ENCODE measurements around the gene GPR176. TPM values are rescaled to one million over a fixed set of nuclear protein-coding genes. Genes with fewer than 3 reads are reported as not detected.
A peak's percentile ranks its signal among the peaks of the same experiment; 100 is the strongest.

The GPR176 gene
- total RNA-seq, 1 donor from 2014 or later: 35.4 TPM

- H3K9ac ChIP-seq (ENCODE audit: low read length): peak overlapping the region; percentile 95
- H3K4me3 ChIP-seq (ENCODE audit: insufficient read depth, low read depth, low read length): peak overlapping the region; percentile 81
- H3K27me3 ChIP-seq (ENCODE audit: insufficient read depth, low read length): no peaks in the 10 kb centered on the region
- Mint-ChIP-seq H3K4me1 (ENCODE audit: low read depth, unreplicated experiment) (peaks cover 13% of the 10 kb centered on the region), H3K27ac (ENCODE audit: unreplicated experiment) (peak overlapping the region; percentile 93), H3K27me3 (ENCODE audit: low read depth, unreplicated experiment) (no peaks in the 10 kb centered on the region), H3K9me3 (ENCODE audit: unreplicated experiment) (no peaks in the 10 kb centered on the region), H3K4me3 (ENCODE audit: unreplicated experiment) (peak overlapping the region; percentile 97), H3K36me3 (ENCODE audit: low read depth, unreplicated experiment) (peaks cover 3% of the 10 kb centered on the region)
- TF ChIP-seq CTCF (IDR thresholded peaks at IDR 0.05; ENCODE audit: insufficient read depth, low read depth, low read length): no peak
- no peak for TF ChIP-seq EZH2 (IDR thresholded peaks at IDR 0.05; ENCODE audit: insufficient read depth, low read length)
- no peaks in the 10 kb centered on the region for H3K9me3 ChIP-seq (ENCODE audit: insufficient read depth, low read depth, low read length)
- H3K4me1 ChIP-seq (ENCODE audit: insufficient read depth, low read length): peaks cover 6% of the 10 kb centered on the region
- H4K20me1 ChIP-seq (ENCODE audit: insufficient read depth, low read length): no peaks in the 10 kb centered on the region
- H3K36me3 ChIP-seq (ENCODE audit: insufficient read depth, low read length): peaks cover 5% of the 10 kb centered on the region
- H3K4me2 ChIP-seq (ENCODE audit: low read length): peak overlapping the region; percentile 89
- peaks cover 63% of the 10 kb centered on the region for H3K79me2 ChIP-seq (ENCODE audit: insufficient read depth, low read length)
- FAIRE-seq: peak; percentile 89
- peak overlapping the region; percentile 96 for H3K27ac ChIP-seq (ENCODE audit: low read depth, low read length)
- no peak overlapping the region for H2AFZ ChIP-seq (ENCODE audit: low read depth, low read length)
- peak; percentile 92 for DNase-seq (ENCODE audit: low read depth)
These were observed 1.2 kb downstream of the GPR176 start for GRCh38 chr15:39918688-39919385.

DNA sequence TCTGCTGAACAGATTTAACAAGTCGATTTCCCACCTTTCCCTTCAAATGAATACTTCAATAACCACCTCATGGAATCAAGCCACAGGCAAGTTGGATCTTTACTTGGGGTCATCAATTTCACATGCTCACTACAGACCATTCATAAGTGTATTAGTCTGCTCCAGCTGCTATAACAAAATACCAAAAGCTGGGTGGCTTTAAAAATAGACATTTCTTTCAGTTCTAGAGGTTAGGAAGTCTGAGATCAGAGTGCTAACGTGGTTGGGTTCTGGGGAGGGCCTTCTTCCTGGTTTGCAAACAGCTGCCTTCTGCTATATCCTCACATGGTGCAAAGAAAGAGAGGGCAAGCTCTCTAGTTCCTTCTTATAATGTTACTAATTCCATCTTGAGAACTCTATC, 5.1 kb downstream of the GPR176 start:
- Histone ChIP-seq H2AFZ (ENCODE audit: low read depth, low read length) (no peak overlapping the region), H3K9ac (ENCODE audit: low read length) (no peak overlapping the region), H3K4me1 (ENCODE audit: insufficient read depth, low read length) (no peaks in the 10 kb centered on the region), H3K36me3 (ENCODE audit: insufficient read depth, low read length) (peaks cover 5% of the 10 kb centered on the region), H3K79me2 (ENCODE audit: insufficient read depth, low read length) (peaks cover 95% of the 10 kb centered on the region), H3K4me2 (ENCODE audit: low read length) (no peak overlapping the region), H4K20me1 (ENCODE audit: insufficient read depth, low read length) (peaks cover 9% of the 10 kb centered on the region), H3K27ac (ENCODE audit: low read depth, low read length) (no peak overlapping the region), H3K4me3 (ENCODE audit: insufficient read depth, low read depth, low read length) (no peak overlapping the region), H3K9me3 (ENCODE audit: insufficient read depth, low read depth, low read length) (no peaks in the 10 kb centered on the region), H3K27me3 (ENCODE audit: insufficient read depth, low read length) (no peaks in the 10 kb centered on the region)
- peaks cover 2% of the 10 kb centered on the region for H3K4me1 Mint-ChIP-seq (ENCODE audit: low read depth, unreplicated experiment)
- H3K36me3 Mint-ChIP-seq (ENCODE audit: low read depth, unreplicated experiment): peaks cover 3% of the 10 kb centered on the region
- H3K27me3 Mint-ChIP-seq (ENCODE audit: low read depth, unreplicated experiment): no peaks in the 10 kb centered on the region
- H3K9me3 Mint-ChIP-seq (ENCODE audit: unreplicated experiment): peaks cover 3% of the 10 kb centered on the region
- DNase-seq (ENCODE audit: low read depth) (no peak), FAIRE-seq (no peak)
- TF ChIP-seq EZH2 (IDR thresholded peaks at IDR 0.05; ENCODE audit: insufficient read depth, low read length) (no peak), CTCF (IDR thresholded peaks at IDR 0.05; ENCODE audit: insufficient read depth, low read depth, low read length) (no peak)
- no peak overlapping the region for H3K4me3 Mint-ChIP-seq (ENCODE audit: unreplicated experiment)
- no peak overlapping the region for H3K27ac Mint-ChIP-seq (ENCODE audit: unreplicated experiment)

- Histone ChIP-seq H3K79me2 (ENCODE audit: insufficient read depth, low read length) (peaks cover 90% of the 10 kb centered on the region), H3K27me3 (ENCODE audit: insufficient read depth, low read length) (no peaks in the 10 kb centered on the region), H3K4me2 (ENCODE audit: low read length) (peak overlapping the region; percentile 34), H3K9ac (ENCODE audit: low read length) (no peak overlapping the region), H3K36me3 (ENCODE audit: insufficient read depth, low read length) (no peaks in the 10 kb centered on the region), H3K4me3 (ENCODE audit: insufficient read depth, low read depth, low read length) (no peak overlapping the region), H3K4me1 (ENCODE audit: insufficient read depth, low read length) (peaks cover 18% of the 10 kb centered on the region), H3K9me3 (ENCODE audit: insufficient read depth, low read depth, low read length) (no peaks in the 10 kb centered on the region), H2AFZ (ENCODE audit: low read depth, low read length) (no peak overlapping the region), H3K27ac (ENCODE audit: low read depth, low read length) (no peak overlapping the region), H4K20me1 (ENCODE audit: insufficient read depth, low read length) (peaks cover 44% of the 10 kb centered on the region)
- Mint-ChIP-seq H3K9me3 (ENCODE audit: unreplicated experiment) (peaks cover 3% of the 10 kb centered on the region), H3K4me1 (ENCODE audit: low read depth, unreplicated experiment) (peaks cover 17% of the 10 kb centered on the region), H3K4me3 (ENCODE audit: unreplicated experiment) (no peak overlapping the region), H3K36me3 (ENCODE audit: low read depth, unreplicated experiment) (no peaks in the 10 kb centered on the region), H3K27ac (ENCODE audit: unreplicated experiment) (no peak overlapping the region), H3K27me3 (ENCODE audit: low read depth, unreplicated experiment) (no peaks in the 10 kb centered on the region)
- DNase-seq (ENCODE audit: low read depth) (no peak), FAIRE-seq (no peak)
- no peak for TF ChIP-seq CTCF (IDR thresholded peaks at IDR 0.05; ENCODE audit: insufficient read depth, low read depth, low read length)
- TF ChIP-seq EZH2 (IDR thresholded peaks at IDR 0.05; ENCODE audit: insufficient read depth, low read length): no peak
These were observed 11.1 kb downstream of the GPR176 start for GRCh38 chr15:39909007-39909406.

Measured in astrocyte (in vitro differentiated cells and primary cell).